HG02642 (cell line): ENCODE data around the gene DDX1.
"Not testable (repeated sequence)": the region's sequence is repeated elsewhere in the genome, so short reads cannot be mapped to it uniquely, and the experiment has no call there.

Source experiments
- ATAC-seq: cut with Tn5 transposase; IDR thresholded peaks from one replicate; pipeline ENCODE4 v1.9.1; 2021; ENCODE audit warnings: mild to moderate bottlenecking; ENCODE audit not compliant: unreplicated experiment, poor library complexity

DDX1 gene

DNA sequence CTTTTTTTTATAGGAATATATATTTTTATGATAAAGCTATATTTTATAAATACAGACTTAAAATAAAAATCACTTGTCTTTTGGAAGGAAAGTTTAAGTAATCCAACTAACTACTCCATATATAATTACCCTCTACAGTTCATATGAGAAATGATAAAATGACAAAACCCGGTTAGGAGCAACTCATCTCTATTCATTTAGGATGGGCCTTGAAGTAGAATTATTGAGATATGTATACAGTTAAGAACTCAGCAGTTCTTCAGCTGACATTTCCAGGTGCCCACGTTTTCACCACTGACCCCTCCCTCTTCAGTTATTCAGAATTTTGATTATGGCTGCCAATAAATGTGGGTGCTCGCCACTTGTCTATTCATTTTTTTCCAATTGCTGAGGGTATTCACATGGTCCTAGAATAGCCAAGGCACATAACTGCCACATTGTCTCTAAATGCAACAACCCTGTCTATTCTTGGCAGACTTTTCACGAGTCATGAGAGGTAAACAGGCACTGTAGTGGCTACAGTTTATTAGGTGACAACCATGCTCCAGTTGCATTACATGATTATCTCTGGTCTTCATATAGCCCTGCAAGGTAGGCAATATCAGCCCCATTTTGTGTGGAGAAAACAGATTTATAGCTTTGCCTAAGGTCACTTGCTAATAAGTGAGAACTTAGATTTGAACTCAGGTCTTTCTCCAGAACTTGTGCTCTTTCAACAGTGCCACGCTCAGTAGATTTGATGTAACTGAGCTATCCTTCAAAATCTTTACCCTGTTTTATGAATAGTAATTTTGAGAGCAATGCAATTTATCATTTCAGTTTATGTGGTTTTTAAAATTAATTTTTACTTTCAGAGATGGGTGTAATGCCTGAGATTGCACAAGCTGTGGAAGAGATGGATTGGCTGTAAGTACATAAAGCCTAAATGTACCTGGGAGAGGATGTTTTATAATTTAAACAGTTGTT is 2.9 kb downstream of the DDX1 start:
- ATAC-seq, result no peak

DNA sequence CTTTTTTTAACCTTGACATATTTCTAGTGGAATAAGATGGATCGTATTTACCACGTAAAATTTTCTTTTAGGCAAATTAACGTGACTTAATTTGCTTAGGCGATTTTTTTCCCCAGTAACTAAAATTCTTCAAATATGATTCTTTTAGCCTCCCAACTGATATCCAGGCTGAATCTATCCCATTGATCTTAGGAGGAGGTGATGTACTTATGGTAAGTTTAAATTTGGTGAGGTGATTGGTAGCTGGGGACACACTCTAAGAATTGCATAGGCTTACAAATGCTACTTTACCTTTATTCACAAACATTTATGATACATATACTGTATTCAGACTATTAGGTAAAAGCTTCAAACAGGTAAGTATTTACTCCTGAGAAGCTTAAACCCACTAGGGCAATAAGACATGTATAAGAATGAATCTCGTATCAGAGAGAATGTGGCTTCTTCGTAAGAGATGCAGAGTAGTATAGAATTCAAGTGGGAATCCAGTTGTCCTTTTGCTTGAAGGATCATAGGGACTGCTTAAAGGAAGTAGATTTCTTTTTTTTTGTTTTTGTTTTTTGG is 3.8 kb downstream of the DDX1 start:
- no peak for ATAC-seq

DNA sequence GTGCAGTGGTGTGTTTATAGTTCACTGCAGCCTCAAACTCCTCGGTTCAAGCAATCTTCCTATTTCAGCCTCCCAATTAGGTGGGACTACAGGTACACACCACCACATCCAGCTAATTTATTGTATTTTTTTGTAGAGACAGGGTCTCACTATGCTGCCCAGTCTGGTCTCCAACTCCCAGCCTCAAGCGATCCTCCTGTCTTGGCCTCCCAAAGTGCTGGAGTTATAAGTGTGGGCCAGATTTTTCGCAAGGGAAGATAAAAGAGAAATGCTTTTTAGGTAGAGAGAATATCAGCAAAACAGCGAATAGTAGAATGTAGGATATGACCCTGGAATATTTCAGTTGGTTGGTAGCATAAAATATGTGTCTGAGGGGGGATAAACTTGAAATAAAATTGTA is 4.3 kb downstream of the DDX1 start:
- no peak for ATAC-seq

DNA sequence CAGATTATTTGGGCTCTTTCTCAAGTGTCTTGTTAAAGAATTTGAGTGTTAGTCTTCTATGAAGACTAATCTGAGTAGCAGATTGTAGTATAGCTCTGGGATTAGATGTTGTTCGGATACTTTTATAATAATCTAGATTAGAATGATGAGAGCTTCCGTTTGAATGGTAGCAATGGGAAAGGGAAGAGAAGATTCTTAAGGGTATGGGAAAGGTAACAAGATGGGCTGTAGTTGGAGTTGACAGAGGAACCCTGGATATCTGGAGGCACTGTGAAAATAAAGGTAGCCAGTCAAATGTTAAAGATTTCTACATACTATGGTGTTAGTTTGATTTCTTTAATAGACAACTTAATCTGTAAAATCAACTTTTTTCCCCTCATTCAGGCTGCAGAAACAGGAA is 4.7 kb downstream of the DDX1 start:
- ATAC-seq, result no peak

DNA sequence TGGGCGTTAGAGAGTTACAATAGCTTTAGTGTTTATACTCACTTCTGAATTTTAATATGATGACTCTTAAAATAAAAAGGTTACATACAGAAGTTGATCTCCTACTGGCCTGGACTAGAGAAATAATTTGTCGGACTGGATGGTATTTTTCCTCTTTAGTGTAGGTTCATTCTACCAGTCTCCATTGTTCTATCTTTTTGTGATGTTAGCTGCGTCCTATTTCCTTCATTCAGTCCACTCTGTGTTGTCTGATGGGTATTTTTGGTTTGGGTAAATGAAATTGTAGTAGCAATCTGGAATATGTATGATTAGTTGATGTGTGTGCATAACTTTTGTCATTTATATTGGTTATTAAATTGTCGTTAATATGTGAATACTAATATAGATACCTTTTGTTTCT is 5.3 kb downstream of the DDX1 start:
- no peak for ATAC-seq

DNA sequence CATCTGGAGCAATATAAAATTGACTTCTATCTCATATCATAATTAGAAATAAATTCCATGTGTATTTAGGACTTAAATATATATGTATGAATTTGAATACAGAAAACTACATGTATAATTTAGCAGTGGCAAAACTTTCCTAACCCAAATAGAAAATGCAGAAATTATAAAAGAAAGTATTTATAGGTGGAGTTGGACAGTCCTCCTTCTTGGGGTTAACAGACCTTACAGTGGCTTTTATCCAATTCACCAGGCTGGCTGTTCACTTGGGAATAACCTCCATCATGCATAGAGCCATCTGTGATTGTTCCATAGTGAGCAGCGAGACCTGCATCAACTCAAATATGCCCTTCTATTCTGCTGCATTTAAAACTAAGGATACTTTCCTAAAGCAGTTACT is 8.3 kb downstream of the DDX1 start:
- ATAC-seq, result no peak

DNA sequence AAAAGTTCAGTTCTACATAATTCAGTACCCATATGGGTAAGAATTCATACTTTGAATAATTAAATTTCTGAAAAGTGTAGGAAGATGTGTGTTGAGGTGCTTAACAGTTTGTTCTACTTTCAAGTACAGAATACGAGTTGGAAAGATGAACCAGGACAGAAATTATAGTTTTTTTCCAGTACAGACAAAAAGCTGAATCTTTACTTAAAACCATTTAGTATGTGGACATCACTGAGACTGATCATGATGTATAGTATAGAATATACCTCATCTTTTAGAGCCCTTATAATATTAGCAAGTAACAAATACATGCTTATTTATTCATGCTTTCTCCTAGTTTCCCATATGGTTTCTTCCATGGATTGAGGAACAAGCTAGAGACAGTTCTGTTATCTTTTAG is 10.0 kb downstream of the DDX1 start:
- no peak for ATAC-seq

DNA sequence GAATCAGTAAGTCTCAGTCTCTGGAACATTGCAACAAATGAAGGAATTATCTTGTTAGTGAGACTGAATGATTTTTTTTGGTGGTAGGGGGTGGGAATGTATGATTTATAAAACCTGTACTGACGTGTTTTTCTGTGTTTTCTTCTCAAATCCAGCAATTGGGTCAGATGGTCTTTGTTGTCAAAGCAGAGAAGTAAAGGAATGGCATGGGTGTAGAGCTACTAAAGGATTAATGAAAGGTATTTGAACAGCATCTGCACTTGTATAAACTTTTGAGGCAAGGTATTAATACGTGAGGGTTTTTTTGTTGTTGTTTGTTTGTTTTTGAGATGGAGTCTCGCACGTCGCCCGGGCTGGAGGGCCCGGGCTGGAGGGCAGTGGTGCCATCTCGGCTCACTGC is 10.7 kb downstream of the DDX1 start:
- no peak for ATAC-seq

DNA sequence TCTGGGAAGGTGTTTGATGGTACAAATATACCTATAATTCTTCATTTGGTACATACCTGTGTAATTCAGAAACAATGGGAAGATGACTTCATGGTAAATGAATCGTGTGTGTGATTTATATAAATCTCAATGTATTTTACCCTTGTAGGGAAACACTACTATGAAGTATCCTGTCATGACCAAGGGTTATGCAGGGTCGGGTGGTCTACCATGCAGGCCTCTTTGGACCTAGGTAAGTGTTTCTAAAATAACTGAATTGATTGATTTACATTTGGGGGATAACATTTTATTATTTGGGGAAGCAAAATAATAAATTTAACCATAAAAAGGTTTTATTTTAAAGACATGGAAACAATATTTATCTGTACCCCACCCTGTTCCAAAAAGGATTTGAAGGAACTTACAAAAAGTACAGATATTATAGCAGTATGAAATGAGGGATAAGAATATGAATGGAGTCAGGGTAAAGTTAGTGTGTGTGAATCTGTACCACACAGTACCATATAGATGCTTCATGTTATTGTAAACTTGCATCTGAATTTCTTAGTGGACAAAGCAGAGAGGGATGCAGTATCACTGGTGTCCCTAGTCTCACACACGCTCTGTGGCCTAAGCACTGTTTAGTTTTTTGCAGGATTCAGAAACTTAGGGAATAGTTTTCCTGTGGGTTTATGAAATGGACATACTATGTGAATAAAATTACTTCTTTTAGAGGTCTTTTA is 11.5 kb downstream of the DDX1 start:
- no peak for ATAC-seq

DNA sequence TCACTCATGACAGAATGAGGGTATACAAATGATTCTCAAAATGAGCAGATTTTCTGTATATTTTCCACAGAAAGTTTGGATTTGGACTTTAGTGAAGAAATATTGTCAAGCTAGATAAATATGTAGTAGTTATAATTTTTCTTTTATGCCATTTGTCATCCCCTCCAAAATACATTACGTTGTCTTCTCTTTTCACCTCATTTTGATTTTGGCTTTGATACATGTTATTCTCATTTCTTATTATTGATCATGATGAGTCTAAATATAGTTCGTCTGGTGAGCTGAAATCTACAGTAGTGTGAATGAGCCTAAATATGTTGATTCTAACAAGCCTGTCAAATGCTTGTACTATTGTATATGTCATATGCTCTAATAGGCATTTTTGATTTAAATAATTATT is 12.3 kb downstream of the DDX1 start:
- ATAC-seq, result no peak

DNA sequence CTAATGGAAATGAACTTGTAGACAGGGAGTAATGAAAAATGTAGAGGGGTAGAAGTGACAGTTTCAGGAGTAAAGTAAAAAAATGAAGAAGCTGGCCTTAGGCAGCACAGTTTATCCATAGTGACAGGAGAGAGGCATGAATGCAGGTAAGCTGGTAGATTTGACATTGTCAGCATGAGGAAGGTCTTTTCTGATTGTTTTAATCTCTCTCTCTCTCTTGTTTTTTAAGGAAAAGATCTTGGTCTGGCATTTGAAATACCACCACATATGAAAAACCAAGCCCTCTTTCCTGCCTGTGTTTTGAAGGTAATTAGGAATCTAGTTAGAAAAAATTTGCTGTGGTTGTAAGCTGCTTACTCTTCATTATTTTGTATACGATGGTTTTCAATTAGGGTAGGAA is 14.1 kb downstream of the DDX1 start:
- no peak for ATAC-seq

DNA sequence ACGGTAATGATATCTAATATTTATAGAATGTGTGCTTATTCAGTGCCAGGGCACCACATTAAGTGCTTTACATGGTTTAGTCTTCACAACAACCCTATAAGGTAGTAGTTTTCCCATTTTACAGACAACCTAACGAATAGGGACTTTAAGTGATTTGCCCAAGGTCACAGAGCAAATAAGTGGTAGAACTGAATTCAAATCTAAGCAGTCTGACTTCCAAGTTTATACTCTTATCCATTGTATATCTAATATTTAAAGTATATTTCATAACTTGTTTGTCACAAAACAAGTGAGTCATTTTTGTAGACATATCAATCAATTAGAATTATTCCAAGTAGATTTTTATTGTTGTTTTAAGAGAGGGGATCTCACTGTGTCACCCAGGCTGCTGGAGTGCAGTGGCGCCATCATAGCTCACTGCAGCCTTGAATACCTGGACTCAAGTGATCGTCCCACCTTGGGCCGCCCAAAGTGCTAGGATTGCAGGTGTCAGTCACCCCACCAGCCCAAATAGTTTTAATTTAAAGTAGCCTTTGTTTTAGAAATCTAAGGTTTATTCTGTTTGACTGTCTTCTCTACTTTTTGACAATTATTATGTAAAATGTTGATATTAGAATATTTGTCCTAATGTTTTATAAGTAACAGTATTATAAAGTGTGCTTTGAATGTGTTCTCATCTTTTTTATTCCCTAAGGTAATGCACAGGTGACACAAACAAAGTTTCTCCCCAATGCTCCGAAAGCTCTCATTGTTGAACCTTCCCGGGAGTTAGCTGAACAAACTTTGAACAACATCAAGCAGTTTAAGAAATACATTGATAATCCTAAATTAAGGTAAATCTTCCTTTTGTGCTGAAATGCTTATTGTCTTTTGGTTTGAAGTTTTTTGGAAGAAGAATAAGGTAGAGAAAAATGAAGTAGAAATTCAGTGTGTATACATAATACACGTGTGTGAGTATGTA is 15.1 kb downstream of the DDX1 start:
- ATAC-seq, result no peak

DNA sequence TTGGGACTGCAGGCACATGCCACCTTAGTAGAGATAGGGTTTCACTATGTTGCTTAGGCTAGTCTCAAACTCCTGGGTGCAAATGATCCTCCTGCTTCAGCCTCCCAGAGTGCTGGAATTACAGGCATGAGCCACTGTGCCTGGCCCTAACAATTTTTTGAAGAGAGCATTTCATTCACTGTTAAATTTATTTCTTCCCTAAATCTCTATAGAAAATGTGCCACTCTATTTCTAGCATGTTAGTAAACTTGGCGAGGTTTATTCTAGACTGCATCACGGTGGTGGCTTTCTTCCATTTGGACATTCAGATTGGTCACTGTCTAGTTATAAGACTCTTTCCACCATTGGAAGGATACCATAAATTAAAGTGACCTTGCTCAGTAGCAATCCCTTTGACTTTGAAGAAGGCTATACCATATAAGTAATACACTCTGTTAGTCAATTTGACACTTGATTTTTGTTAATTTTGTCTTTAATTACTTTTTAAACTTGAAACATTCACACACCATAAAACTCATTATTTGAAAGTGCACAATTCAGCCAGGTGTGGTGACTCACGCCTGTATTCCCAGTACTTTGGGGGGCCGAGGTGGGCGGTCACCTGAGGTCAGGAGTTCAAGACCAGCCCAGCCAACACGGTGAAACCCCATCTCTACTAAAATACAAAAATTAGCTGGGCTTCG is 16.2 kb downstream of the DDX1 start:
- ATAC-seq, result no peak

DNA sequence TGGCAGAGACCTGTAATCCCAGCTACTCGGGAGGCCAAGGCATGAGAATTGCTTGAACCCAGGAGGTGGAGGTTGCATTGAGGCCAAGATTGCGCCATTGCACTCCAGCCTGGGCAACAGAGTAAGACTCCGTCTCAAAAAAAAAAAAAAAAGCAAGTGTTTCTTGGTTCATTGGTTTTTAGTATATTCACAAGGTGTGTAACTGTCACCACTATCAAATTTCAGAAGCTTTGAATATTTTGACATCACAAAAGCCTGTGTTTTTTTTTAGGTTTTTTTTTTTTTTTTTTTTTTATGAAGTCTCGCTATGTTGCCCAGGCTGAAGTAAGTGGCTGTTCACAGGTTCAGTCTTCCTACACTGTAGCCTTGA is 16.7 kb downstream of the DDX1 start:
- no peak for ATAC-seq

DNA sequence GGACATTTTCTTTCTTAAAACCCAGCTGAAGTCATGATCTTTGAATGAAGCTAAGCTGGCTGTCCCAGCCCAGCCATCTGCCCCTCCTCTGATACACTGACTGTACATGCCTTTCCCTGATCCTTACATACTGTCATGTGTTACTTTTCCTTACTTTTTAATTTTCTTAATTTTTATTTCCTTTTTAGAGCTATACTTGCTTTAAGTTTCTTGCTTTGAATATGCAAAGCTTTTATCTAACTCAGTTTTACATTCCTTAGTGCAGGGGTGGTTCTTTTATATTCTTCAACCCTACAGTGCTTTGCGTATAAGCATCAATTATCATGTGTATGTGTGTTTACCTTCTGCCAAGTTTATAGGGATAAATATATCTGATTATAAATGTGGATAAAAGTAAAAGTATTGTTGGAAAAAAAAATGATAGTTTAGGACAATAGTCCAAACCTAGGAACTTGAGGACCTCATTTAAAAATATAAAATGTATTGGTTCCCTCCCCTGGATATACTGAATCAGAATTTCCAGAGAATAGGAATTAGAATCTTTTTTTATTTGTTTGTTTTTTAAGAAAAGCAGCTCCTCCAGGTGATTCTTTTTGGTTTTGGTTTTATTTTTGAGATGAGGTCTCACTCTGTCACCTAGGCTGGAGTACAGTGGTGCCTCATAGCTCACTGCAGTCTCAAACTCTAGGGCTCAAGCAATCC is 17.8 kb downstream of the DDX1 start:
- no peak for ATAC-seq

DNA sequence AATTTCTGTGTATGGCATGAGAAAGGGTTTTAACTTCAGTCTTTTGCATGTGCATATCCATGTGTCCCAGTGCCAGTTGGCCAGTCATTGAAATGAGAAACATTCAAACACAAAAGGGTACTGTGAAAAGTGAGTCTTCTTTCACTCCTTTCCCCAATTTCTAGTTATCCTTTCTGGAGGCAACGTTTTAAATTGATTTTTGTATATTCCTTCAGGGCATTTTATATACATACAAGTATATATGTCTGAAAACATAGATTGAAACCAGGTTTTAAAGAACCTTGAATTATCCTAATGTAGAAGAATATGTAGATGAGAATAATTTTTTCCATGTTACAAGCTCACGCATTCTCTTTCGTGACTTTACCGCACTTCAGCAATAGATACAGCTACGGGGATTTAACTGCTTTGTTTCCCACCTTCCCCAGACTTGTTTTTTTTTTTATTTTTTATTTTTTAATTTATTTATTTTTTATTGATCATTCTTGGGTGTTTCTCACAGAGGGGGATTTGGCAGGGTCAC is 18.8 kb downstream of the DDX1 start:
- no peak for ATAC-seq

DNA sequence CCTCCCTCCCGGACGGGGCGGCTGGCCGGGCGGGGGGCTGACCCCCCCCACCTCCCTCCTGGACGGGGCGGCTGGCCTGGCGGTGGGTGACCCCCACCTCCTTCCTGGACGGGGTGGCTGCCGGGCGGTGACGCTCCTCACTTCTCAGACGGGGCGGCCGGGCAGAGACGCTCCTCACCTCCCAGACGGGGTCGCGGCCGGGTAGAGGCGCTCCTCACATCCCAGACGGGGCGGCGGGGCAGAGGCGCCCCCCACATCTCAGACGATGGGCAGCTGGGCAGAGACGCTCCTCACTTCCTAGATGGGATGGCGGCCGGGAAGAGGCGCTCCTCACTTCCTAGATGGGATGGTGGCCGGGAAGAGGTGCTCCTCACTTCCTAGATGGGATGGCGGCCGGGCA is 20.4 kb downstream of the DDX1 start:
- ATAC-seq, result not testable (repeated sequence)

DNA sequence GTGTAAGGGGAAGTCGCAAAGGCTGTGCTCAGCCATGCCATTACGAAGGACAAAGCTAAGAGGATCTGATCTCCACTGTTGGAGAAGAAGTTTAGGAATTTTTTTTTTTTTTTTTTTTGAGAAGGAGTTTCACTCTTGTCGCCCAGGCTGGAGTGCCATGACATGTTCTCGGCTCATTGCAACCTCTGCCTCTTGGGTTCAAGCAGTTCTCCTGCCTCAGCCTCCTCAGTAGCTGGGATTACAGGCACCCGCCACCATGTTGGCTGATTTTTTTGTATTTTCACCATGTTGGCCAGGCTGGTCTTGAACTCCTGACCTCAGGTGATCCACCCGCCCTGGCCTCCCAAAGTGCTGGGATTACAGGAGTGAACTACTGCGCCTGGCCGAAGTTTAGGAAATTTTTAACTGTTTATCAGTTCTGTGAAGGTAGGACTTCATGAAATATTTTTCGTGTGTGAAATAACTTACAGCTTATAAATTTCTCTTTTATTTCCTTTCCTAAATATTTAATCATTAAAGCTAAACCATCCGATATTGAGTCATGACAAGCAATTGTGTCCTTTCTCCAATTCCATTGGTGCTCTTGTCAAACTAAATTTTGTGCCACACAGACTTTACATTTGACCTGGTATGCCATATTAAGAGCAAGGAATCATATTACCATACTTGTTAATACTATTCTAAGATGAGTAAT is 22.2 kb downstream of the DDX1 start:
- ATAC-seq, result no peak
